ENCODE results near the gene PAN3. TPM values are rescaled to one million over a fixed set of nuclear protein-coding genes. Genes with fewer than 3 reads are reported as not detected.

Gene PAN3
- total RNA-seq, 1 experiment from 2014 or later = 48.5 TPM

DNA sequence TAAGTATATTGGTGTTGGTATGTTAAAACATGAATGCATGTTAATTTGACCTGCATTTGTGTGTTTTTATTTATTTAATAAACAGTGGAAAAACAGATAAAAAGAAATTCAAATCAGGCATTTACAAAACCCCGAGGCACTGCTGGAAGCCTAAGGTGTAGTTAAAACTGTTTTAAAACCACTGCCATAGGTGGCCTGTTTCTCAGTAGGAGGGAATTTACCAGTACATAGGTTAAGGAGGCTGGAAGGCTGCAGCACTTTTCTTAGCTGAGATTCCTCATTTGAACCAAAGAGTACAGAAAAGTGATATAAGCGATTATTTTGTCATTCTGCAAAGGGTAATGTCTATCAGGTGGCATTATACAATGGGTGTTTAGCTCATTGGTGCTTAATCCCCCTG, 99.6 kb downstream of the PAN3 start:
- H3K36me3 Mint-ChIP-seq (ENCODE audit: insufficient read depth in 1 of 3, low read depth in 3 of 3) = peaks cover 9 to 28% (median 18%) of the 10 kb centered on the region in 3 experiments; a peak in 6 of 7 replicates
- Histone ChIP-seq H3K9ac (ENCODE audit: extremely low read depth, insufficient read length, low read length) (no peak overlapping the region), H4K20me1 (ENCODE audit: control insufficient read depth, insufficient read depth, insufficient read length) (no peaks in the 10 kb centered on the region), H3K23me2 (ENCODE audit: insufficient read length, low read depth, low read length, poor library complexity, severe bottlenecking) (no peaks in the 10 kb centered on the region), H3K27ac (ENCODE audit: insufficient read length, low read depth, low read length) (no peak overlapping the region), H3K4me2 (ENCODE audit: insufficient read depth, insufficient read length, low read length) (peak overlapping the region; percentile 3), H3K27me3 (ENCODE audit: insufficient read depth, low read length) (no peaks in the 10 kb centered on the region), H2AFZ (ENCODE audit: low read length) (no peak overlapping the region), H4K5ac (ENCODE audit: insufficient read length, low read depth, low read length) (no peak overlapping the region), H2BK15ac (ENCODE audit: low read depth, low read length) (no peak overlapping the region), H4K8ac (replicated peaks; ENCODE audit: insufficient read length, low read depth, low read length) (no peak overlapping the region), H2BK12ac (ENCODE audit: insufficient read length, low read depth, low read length) (no peak overlapping the region), H3K18ac (ENCODE audit: insufficient read length, low read depth, low read length) (no peak overlapping the region), H3K9me3 (ENCODE audit: control insufficient read depth, low read depth, low read length) (no peaks in the 10 kb centered on the region), H3K79me2 (ENCODE audit: insufficient read depth, low read length) (no peaks in the 10 kb centered on the region), H2BK120ac (ENCODE audit: low read depth, low read length, poor library complexity, severe bottlenecking) (no peak overlapping the region), H3K23ac (ENCODE audit: insufficient read length, low read depth, low read length) (no peak overlapping the region), H3K4ac (ENCODE audit: low read depth, low read length) (no peak overlapping the region), H2BK5ac (ENCODE audit: insufficient read length, low read length) (no peak overlapping the region), H3K14ac (ENCODE audit: insufficient read depth, low read length) (no peak overlapping the region), H2AK5ac (ENCODE audit: insufficient read length, low read length) (no peak overlapping the region), H3K56ac (ENCODE audit: insufficient read length, low read depth, low read length) (no peak overlapping the region), H2BK20ac (ENCODE audit: low read depth, low read length, poor library complexity, severe bottlenecking) (no peak overlapping the region), H3T11ph (ENCODE audit: low read length) (no peak overlapping the region), H3K79me1 (ENCODE audit: insufficient read depth, low read depth, low read length, poor library complexity, severe bottlenecking) (no peaks in the 10 kb centered on the region), H4K91ac (ENCODE audit: insufficient read length, low read depth, low read length) (no peak overlapping the region), H3K4me1 (ENCODE audit: insufficient read depth, low read length) (peaks cover 5% of the 10 kb centered on the region; the same call in 1 of the 2 replicates)
- H3K4me3 Mint-ChIP-seq = no peak overlapping the region; a peak in 1 of 5 replicates
- DNase-seq = no peak
- no peaks in the 10 kb centered on the region for H3K9me3 Mint-ChIP-seq
- H3K4me1 Mint-ChIP-seq = peaks cover 54 to 64% of the 10 kb centered on the region in 2 experiments
- no peaks in the 10 kb centered on the region for H3K27me3 Mint-ChIP-seq (ENCODE audit: low read depth)
- WGBS (ENCODE audit: extremely low coverage, insufficient read length, low lambda C conversion rate) = no CpG with 5 or more reads among the region's 2 CpGs
- TF ChIP-seq, protein P1, sequence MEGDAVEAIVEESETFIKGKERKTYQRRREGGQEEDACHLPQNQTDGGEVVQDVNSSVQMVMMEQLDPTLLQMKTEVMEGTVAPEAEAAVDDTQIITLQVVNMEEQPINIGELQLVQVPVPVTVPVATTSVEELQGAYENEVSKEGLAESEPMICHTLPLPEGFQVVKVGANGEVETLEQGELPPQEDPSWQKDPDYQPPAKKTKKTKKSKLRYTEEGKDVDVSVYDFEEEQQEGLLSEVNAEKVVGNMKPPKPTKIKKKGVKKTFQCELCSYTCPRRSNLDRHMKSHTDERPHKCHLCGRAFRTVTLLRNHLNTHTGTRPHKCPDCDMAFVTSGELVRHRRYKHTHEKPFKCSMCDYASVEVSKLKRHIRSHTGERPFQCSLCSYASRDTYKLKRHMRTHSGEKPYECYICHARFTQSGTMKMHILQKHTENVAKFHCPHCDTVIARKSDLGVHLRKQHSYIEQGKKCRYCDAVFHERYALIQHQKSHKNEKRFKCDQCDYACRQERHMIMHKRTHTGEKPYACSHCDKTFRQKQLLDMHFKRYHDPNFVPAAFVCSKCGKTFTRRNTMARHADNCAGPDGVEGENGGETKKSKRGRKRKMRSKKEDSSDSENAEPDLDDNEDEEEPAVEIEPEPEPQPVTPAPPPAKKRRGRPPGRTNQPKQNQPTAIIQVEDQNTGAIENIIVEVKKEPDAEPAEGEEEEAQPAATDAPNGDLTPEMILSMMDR (conservative IDR thresholded peaks at IDR 0.05) = no peak
- H3K27ac Mint-ChIP-seq = peak overlapping the region; percentile 42 to 94 (median 70); a peak in 6 of 7 replicates
